ENCODE results near the gene ADRM1. TPM values are rescaled to one million over a fixed set of nuclear protein-coding genes. Genes with fewer than 3 reads are reported as not detected.

The ADRM1 gene
- total RNA-seq, 1 donor from 2014 or later = 52.3 TPM

GRCh38 chr20:62320581-62321354, 18.0 kb downstream of the ADRM1 start:
- H3K4me1 Mint-ChIP-seq = no peaks in the 10 kb centered on the region
- H3K4me1 ChIP-seq = no peaks in the 10 kb centered on the region
- no peak overlapping the region for H3K9ac ChIP-seq
- no peak overlapping the region for H2AFZ ChIP-seq (replicated peaks)
- H3K4me2 ChIP-seq = no peak overlapping the region
- H3K27ac ChIP-seq = no peak overlapping the region
- H3K79me2 ChIP-seq (ENCODE audit: low read depth) = no peaks in the 10 kb centered on the region
- no peaks in the 10 kb centered on the region for H3K9me3 Mint-ChIP-seq
- no peak overlapping the region for H3K4me3 ChIP-seq
- peaks cover 5% of the 10 kb centered on the region for H3K36me3 Mint-ChIP-seq
- no peak overlapping the region for H3K4me3 Mint-ChIP-seq
- DNase-seq (ENCODE audit: low spot score) = peak; percentile 33
- H3K27ac Mint-ChIP-seq = no peak overlapping the region
- H4K20me1 ChIP-seq (ENCODE audit: low read depth) = no peaks in the 10 kb centered on the region
- peaks cover 12% of the 10 kb centered on the region for H3F3A ChIP-seq (ENCODE audit: low read depth)
- H3K27me3 Mint-ChIP-seq (ENCODE audit: insufficient read depth, low read depth) = peaks cover 3% of the 10 kb centered on the region
- peaks cover 1% of the 10 kb centered on the region for H3K36me3 ChIP-seq
- no peaks in the 10 kb centered on the region for H3K9me3 ChIP-seq (ENCODE audit: low read depth)
- H3K27me3 ChIP-seq = no peaks in the 10 kb centered on the region
- no peak for TF ChIP-seq EZH2phosphoT487 (IDR thresholded peaks at IDR 0.05)
- no peak for TF ChIP-seq EZH2 (IDR thresholded peaks at IDR 0.05)
- TF ChIP-seq CTCF (IDR thresholded peaks at IDR 0.05) = no peak

GRCh38 chr20:62321521-62321948, 18.7 kb downstream of the ADRM1 start:
- no peak overlapping the region for H3K27ac Mint-ChIP-seq

GRCh38 chr20:62321975-62322374, 19.2 kb downstream of the ADRM1 start:
- no peak overlapping the region for H3K27ac Mint-ChIP-seq
- H3K9me3 ChIP-seq (ENCODE audit: low read depth) = no peaks in the 10 kb centered on the region
- H3K4me1 Mint-ChIP-seq = no peaks in the 10 kb centered on the region
- no peak for TF ChIP-seq EZH2phosphoT487 (IDR thresholded peaks at IDR 0.05)
- no peak for TF ChIP-seq EZH2 (IDR thresholded peaks at IDR 0.05)
- TF ChIP-seq CTCF (IDR thresholded peaks at IDR 0.05) = no peak
- H3K36me3 ChIP-seq = peaks cover 2% of the 10 kb centered on the region
- H3K4me3 Mint-ChIP-seq = no peak overlapping the region
- H3K9ac ChIP-seq = no peak overlapping the region
- H3K36me3 Mint-ChIP-seq = peaks cover 9% of the 10 kb centered on the region
- H3K4me3 ChIP-seq = no peak overlapping the region
- H3K79me2 ChIP-seq (ENCODE audit: low read depth) = no peaks in the 10 kb centered on the region
- H3K27me3 Mint-ChIP-seq (ENCODE audit: insufficient read depth, low read depth) = peaks cover 3% of the 10 kb centered on the region
- H3K4me1 ChIP-seq = no peaks in the 10 kb centered on the region
- H4K20me1 ChIP-seq (ENCODE audit: low read depth) = no peaks in the 10 kb centered on the region
- no peak overlapping the region for H2AFZ ChIP-seq (replicated peaks)
- no peak overlapping the region for H3K27ac ChIP-seq
- DNase-seq (ENCODE audit: low spot score) = no peak
- H3F3A ChIP-seq (ENCODE audit: low read depth) = peaks cover 12% of the 10 kb centered on the region
- no peaks in the 10 kb centered on the region for H3K9me3 Mint-ChIP-seq
- H3K27me3 ChIP-seq = no peaks in the 10 kb centered on the region
- no peak overlapping the region for H3K4me2 ChIP-seq

More at GRCh38 chr20:62321521-62321948, 18.7 kb downstream of the ADRM1 start:
- Histone ChIP-seq H3K9me3 (ENCODE audit: low read depth) (no peaks in the 10 kb centered on the region), H3K36me3 (peaks cover 2% of the 10 kb centered on the region), H3F3A (ENCODE audit: low read depth) (peaks cover 12% of the 10 kb centered on the region), H3K27ac (no peak overlapping the region), H3K79me2 (ENCODE audit: low read depth) (no peaks in the 10 kb centered on the region), H3K27me3 (no peaks in the 10 kb centered on the region), H3K9ac (no peak overlapping the region), H3K4me2 (no peak overlapping the region), H3K4me3 (no peak overlapping the region), H4K20me1 (ENCODE audit: low read depth) (no peaks in the 10 kb centered on the region), H2AFZ (replicated peaks) (no peak overlapping the region), H3K4me1 (no peaks in the 10 kb centered on the region)
- no peak for DNase-seq (ENCODE audit: low spot score)
- peaks cover 3% of the 10 kb centered on the region for H3K27me3 Mint-ChIP-seq (ENCODE audit: insufficient read depth, low read depth)
- peaks cover 9% of the 10 kb centered on the region for H3K36me3 Mint-ChIP-seq
- H3K4me1 Mint-ChIP-seq = no peaks in the 10 kb centered on the region
- TF ChIP-seq EZH2 (IDR thresholded peaks at IDR 0.05) (no peak), CTCF (IDR thresholded peaks at IDR 0.05) (no peak), EZH2phosphoT487 (IDR thresholded peaks at IDR 0.05) (no peak)
- H3K9me3 Mint-ChIP-seq = no peaks in the 10 kb centered on the region
- no peak overlapping the region for H3K4me3 Mint-ChIP-seq

Measured in neural progenitor cell (in vitro differentiated cells).